OCI-LY7 (cell line): ENCODE results near the gene CASP10. TPM values are rescaled to one million over a fixed set of nuclear protein-coding genes. Genes with fewer than 3 reads are reported as not detected.

Source experiments
- BruUV-seq: library from RNA; stranded (reverse); fragments of 400-500 nt; replicated peaks from 2 replicates; lab custom pipeline; 2021; lab: Mats Ljungman, UMichigan
- CTCF ChIA-PET: fragments of 300-600 bp; sonication (Branson Sonifier 250); formaldehyde crosslinking; loops from one replicate; lab custom pipeline; 2022; ENCODE audit warnings: antibody characterized with exemption; ENCODE audit not compliant: unreplicated experiment; lab: Charles Lee
- POLR2A ChIA-PET: fragments of 300-600 bp; sonication (Branson Sonifier 250); formaldehyde crosslinking; loops from one replicate; lab custom pipeline; 2022; ENCODE audit warnings: antibody characterized with exemption; lab: Charles Lee
- DNase-seq: peaks from one replicate; pipeline ENCODE4 v3.0.0-alpha.2; 2015; ENCODE audit warnings: low spot score
- H2AFZ ChIP-seq: fragments of 200-600 bp; sonication (generic), shearing (Covaris generic); 2 replicates; pipeline ENCODE4 v1.6.1; 2014; ENCODE audit warnings: mild to moderate bottlenecking, antibody characterized with exemption, low read length, moderate library complexity
- H3K27ac ChIP-seq: fragments of 200-600 bp; sonication (generic); 2 replicates; pipeline ENCODE4 v1.5.1; 2014; ENCODE audit warnings: mixed run types, low read depth, mild to moderate bottlenecking, moderate library complexity, low read length, inconsistent platforms; ENCODE audit not compliant: poor library complexity, severe bottlenecking
- H3K36me3 ChIP-seq: fragments of 200-600 bp; sonication (generic); 2 replicates; pipeline ENCODE4 v1.6.1; 2014; ENCODE audit warnings: mild to moderate bottlenecking, antibody characterized with exemption, low read length, moderate library complexity, mixed read lengths; ENCODE audit not compliant: insufficient read depth
- H3K4me1 ChIP-seq: fragments of 200-600 bp; sonication (generic); 2 replicates; pipeline ENCODE4 v1.5.1; 2014; ENCODE audit warnings: mild to moderate bottlenecking, low read length; ENCODE audit not compliant: insufficient read depth, poor library complexity, severe bottlenecking
- H3K4me2 ChIP-seq: fragments of 200-600 bp; sonication (generic); 2 replicates; pipeline ENCODE4 v1.6.1; 2014; ENCODE audit warnings: mild to moderate bottlenecking, low read length
- H3K4me3 ChIP-seq: fragments of 200-600 bp; sonication (generic); 2 replicates; pipeline ENCODE4 v1.5.1; 2014; ENCODE audit warnings: mild to moderate bottlenecking, low read depth, low read length; ENCODE audit not compliant: poor library complexity, severe bottlenecking
- H3K79me2 ChIP-seq: fragments of 200-600 bp; sonication (generic); 2 replicates; pipeline ENCODE4 v1.6.1; 2016; ENCODE audit warnings: low read depth, mild to moderate bottlenecking, low read length, moderate library complexity, mixed read lengths; ENCODE audit not compliant: insufficient read depth
- H3K9me2 ChIP-seq: fragments of 200-600 bp; sonication (generic); 2 replicates; pipeline ENCODE4 v1.6.1; 2016; ENCODE audit warnings: mild to moderate bottlenecking, low read length, mixed read lengths; ENCODE audit not compliant: insufficient read depth
- H3K9me3 ChIP-seq: fragments of 200-600 bp; sonication (generic); 2 replicates; pipeline ENCODE4 v1.6.1; 2014; ENCODE audit warnings: mild to moderate bottlenecking, mixed run types, low read length, mixed read lengths
- H4K20me1 ChIP-seq: fragments of 200-600 bp; sonication (generic); 2 replicates; pipeline ENCODE4 v1.6.1; 2014; ENCODE audit warnings: mild to moderate bottlenecking, antibody characterized with exemption, low read length, moderate library complexity, mixed read lengths; ENCODE audit not compliant: insufficient read depth
- EZH2phosphoT487 ChIP-seq: fragments of 200-600 bp; sonication (generic); IDR thresholded peaks from 2 replicates; pipeline ENCODE4 v1.6.1; 2018; ENCODE audit warnings: low read depth, borderline replicate concordance, mild to moderate bottlenecking, mixed run types, antibody characterized with exemption, low read length, moderate library complexity, mixed read lengths
- intact Hi-C: fragments of 100-400 bp; cut with micrococcal nuclease; formaldehyde crosslinking; loops from one replicate; pipeline ENCODE4 v1.10.0; 2022; ENCODE audit not compliant: unreplicated experiment
- total RNA-seq, 2 experiments: library from RNA; depleted of rRNA in 1 of 2; stranded (reverse); fragments of >200 nt in 1 of 2; shearing (Covaris generic) in 1 of 2; gene quantifications; 2 replicates each; pipeline ENCODE4 v1.2.3, GENCODE V29; 2014 to 2022
- TF ChIP-seq, protein P1 (sequence below): fragments of 200-600 bp; sonication (generic); conservative IDR thresholded peaks from 2 replicates; pipeline ENCODE4 v1.5.1; 2014; ENCODE audit warnings: mild to moderate bottlenecking, antibody characterized with exemption, low read length, moderate library complexity, mixed read lengths

The CASP10 gene
- total RNA-seq, 2 experiments from 2014 or later = 0.51 to 1.2 TPM

GRCh38 chr2:201152999-201153815 lies 29.7 kb upstream of the CASP10 start:
- DNase-seq = no peak
- TF ChIP-seq, protein P1, sequence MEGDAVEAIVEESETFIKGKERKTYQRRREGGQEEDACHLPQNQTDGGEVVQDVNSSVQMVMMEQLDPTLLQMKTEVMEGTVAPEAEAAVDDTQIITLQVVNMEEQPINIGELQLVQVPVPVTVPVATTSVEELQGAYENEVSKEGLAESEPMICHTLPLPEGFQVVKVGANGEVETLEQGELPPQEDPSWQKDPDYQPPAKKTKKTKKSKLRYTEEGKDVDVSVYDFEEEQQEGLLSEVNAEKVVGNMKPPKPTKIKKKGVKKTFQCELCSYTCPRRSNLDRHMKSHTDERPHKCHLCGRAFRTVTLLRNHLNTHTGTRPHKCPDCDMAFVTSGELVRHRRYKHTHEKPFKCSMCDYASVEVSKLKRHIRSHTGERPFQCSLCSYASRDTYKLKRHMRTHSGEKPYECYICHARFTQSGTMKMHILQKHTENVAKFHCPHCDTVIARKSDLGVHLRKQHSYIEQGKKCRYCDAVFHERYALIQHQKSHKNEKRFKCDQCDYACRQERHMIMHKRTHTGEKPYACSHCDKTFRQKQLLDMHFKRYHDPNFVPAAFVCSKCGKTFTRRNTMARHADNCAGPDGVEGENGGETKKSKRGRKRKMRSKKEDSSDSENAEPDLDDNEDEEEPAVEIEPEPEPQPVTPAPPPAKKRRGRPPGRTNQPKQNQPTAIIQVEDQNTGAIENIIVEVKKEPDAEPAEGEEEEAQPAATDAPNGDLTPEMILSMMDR = no peak
- TF ChIP-seq EZH2phosphoT487 = no peak
- Histone ChIP-seq H3K9me2 (no peaks in the 10 kb centered on the region), H3K9me3 (no peaks in the 10 kb centered on the region), H3K79me2 (no peaks in the 10 kb centered on the region), H3K4me1 (peaks cover 24% of the 10 kb centered on the region), H3K4me3 (no peak overlapping the region), H3K4me2 (no peak overlapping the region), H3K27ac (no peak overlapping the region), H3K36me3 (peaks cover 31% of the 10 kb centered on the region), H2AFZ (no peak overlapping the region), H4K20me1 (no peaks in the 10 kb centered on the region)
- CTCF ChIA-PET = no interaction called here
- intact Hi-C loops = no loop called here
- POLR2A ChIA-PET = interaction anchor here (0.7 to 1.2 kb wide), 3 partner anchors 32 to 596 kb away, joined by 3 to 6 read pairs (median 5); no protein-coding TSS in a partner anchor
- BruUV-seq = no TSS peak

- H3K9me2 ChIP-seq = no peaks in the 10 kb centered on the region
- no peaks in the 10 kb centered on the region for H4K20me1 ChIP-seq
- no peaks in the 10 kb centered on the region for H3K79me2 ChIP-seq
- no peak overlapping the region for H2AFZ ChIP-seq
- BruUV-seq = no TSS peak
- intact Hi-C loops = loop anchor here (5.0 kb wide), 1 partner anchor 248 kb away; no protein-coding TSS in a partner anchor
- no peak for TF ChIP-seq EZH2phosphoT487
- H3K4me1 ChIP-seq = peaks cover 29% of the 10 kb centered on the region
- ChIA-PET POLR2A (interaction anchor here (0.7 to 2.3 kb wide), 5 partner anchors 9 to 267 kb away, joined by 3 to 7 read pairs (median 6); no protein-coding TSS in a partner anchor), CTCF (interaction anchor here (1.0 kb wide), 1 partner anchor 11 kb away, joined by 3 read pairs; no protein-coding TSS in a partner anchor)
- peaks cover 29% of the 10 kb centered on the region for H3K36me3 ChIP-seq
- H3K9me3 ChIP-seq = no peaks in the 10 kb centered on the region
- no peak overlapping the region for H3K4me2 ChIP-seq
- no peak overlapping the region for H3K27ac ChIP-seq
- no peak overlapping the region for H3K4me3 ChIP-seq
- DNase-seq = no peak
Observed at GRCh38 chr2:201154615-201155399, 28.1 kb upstream of the CASP10 start.

DNA sequence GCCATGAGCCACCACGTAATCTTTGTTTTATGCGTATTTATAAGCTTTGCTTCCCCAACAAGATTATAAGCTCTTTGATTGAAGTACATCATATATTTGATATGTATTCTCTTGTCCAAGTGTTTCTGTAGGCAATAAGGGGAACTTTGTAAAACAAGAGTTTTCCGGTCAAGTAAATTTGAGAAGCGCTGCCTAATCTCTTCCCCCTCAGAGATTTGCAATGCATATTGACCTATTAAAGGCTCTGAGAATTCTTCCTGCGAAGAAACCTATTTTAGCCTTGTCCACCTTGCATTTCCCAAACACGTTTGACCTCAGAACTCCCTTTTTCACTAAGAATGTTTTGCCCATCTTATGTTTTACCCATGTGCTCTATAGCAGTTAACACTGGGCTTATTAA lies 26.9 kb upstream of the CASP10 start:
- no peak overlapping the region for H2AFZ ChIP-seq
- POLR2A ChIA-PET = interaction anchor here (2.0 to 2.3 kb wide), 2 partner anchors 11 to 33 kb away, joined by 6 read pairs; no protein-coding TSS in a partner anchor
- TF ChIP-seq, protein P1 = no peak
- no peak for TF ChIP-seq EZH2phosphoT487
- peaks cover 26% of the 10 kb centered on the region for H3K4me1 ChIP-seq
- H3K36me3 ChIP-seq = peaks cover 30% of the 10 kb centered on the region
- DNase-seq = no peak
- no peak overlapping the region for H3K4me2 ChIP-seq
- H3K79me2 ChIP-seq = no peaks in the 10 kb centered on the region
- CTCF ChIA-PET = no interaction called here
- no TSS peak for BruUV-seq
- H3K9me3 ChIP-seq = no peaks in the 10 kb centered on the region
- H3K9me2 ChIP-seq = no peaks in the 10 kb centered on the region
- intact Hi-C loops = loop anchor here (5.0 kb wide), 1 partner anchor 249 kb away; no protein-coding TSS in a partner anchor
- H3K27ac ChIP-seq = no peak overlapping the region
- no peak overlapping the region for H3K4me3 ChIP-seq
- H4K20me1 ChIP-seq = no peaks in the 10 kb centered on the region
